ENCODE measurements around the gene FAM177B.
"Not testable (repeated sequence)": the region's sequence is repeated elsewhere in the genome, so short reads cannot be mapped to it uniquely, and the experiment has no call there.

FAM177B gene

GRCh38 chr1:222741630-222742457 is 4.8 kb downstream of the FAM177B start:
- DNase-seq (ENCODE audit: low spot score), result not testable (repeated sequence)

GRCh38 chr1:222749927-222750326 is 12.9 kb downstream of the FAM177B start:
- no peak for DNase-seq (ENCODE audit: low spot score)

DNA sequence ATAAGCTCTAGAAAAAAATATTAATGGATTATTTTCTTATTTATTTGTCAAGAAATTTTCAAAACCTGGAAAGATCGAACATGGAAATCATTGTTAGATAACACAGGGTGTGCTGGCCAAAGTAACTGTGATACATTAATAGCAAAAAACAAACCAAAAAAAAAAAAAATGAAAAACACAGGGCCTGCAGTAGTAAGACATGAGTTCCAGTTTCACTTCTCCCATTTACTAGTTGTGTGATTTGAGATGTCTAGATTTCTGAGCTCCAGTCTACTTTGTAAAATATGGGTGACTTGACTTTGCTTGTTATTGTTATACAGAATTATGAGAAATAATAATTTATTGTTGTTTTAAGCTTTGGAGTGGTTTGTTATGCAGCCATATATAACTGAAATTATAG is 13.6 kb downstream of the FAM177B start:
- DNase-seq (ENCODE audit: low spot score), result no peak

DNA sequence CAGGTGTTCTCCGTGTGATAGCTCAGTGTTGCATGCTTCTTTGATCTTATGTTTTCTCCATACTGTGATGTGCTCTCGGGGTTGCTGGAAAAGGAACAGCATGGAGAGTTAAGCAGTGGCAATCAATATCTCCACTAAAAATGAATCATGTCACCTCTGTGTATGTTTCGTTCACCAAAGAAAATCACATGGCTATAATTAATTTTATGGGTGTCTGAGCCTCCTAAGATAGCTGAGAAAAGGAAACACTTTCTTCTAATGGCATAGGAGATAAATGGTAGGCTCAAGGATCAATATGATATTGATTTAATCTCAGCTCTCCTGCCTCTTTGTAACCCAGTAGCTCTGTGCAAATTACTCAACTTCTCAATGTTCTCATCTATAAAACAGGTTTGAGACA is 14.3 kb downstream of the FAM177B start:
- DNase-seq (ENCODE audit: low spot score), result no peak

DNA sequence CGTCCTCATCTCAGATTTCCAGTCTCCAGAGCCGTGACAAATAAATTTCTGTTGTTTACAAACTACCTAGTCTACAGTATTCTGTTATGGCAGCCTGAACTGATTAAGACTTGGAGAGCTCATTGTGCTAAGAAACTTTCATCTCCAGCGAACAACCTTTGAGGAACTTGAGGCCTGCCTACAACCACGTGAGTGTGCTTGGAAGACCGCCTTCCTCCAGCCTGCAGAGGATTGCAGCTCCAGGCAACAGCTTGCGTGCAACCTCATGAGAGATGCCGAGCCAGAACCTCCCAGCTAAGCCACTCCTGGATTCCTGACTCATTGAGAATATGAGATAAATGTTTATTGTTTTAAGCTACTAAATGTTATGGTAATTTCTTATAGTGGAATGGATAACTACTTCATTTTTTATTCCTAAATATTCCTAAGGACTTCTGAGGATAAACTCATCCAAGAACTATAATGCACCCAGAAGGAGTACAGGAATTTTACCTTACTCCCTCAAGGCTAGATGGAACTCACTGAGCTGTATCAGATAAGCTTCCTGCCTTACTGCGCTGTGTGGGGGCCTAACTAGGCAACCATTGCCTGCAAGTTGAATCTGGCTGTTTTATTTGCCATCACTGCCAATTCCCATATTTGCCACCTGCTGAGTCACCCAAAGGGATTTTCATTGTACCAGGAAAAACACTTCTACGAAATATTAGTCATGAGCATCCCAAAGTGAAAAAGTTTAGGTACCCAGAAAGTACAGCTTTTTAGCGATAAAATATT is 17.6 kb downstream of the FAM177B start:
- no peak for DNase-seq (ENCODE audit: low spot score)

DNA sequence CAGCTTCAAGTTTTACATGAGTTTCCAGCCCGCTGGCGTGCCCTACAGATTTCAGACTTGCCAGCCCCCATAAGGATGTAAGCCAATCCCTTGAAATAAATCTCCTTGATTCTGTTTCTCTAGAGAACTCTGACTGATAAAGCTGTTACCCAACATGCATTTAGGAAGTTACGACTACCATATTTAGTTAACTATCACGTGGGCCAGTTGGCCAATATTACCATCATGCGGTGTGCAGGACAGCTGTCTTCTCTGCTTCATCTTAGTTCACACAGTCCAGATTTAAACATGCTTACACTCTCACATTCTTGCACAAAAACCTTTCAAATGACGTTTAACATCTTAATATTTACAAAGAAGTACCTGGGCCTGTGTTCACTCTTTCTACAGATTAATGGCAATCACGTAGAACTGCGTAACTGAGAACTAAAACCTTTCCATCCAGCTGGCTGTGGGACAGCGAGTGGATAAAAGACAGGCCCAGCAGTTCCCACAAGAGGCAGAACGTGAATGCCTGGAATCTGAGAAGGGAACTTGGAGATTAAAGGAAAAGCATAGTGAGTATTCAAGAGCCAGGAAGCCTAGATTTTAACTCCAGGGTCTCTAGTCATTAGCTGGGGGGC is 20.8 kb downstream of the FAM177B start:
- no peak for DNase-seq (ENCODE audit: low spot score)

GRCh38 chr1:222759451-222760035 is 22.5 kb downstream of the FAM177B start:
- no peak for DNase-seq (ENCODE audit: low spot score)

- no peak for DNase-seq (ENCODE audit: low spot score)
These were observed 24.1 kb downstream of the FAM177B start for GRCh38 chr1:222761083-222761482.

- DNase-seq (ENCODE audit: low spot score), result not testable (repeated sequence)
These were observed 25.2 kb downstream of the FAM177B start for GRCh38 chr1:222762178-222762577.

- no peak for DNase-seq (ENCODE audit: low spot score)
These were observed 30.2 kb downstream of the FAM177B start for GRCh38 chr1:222767152-222767571.

DNA sequence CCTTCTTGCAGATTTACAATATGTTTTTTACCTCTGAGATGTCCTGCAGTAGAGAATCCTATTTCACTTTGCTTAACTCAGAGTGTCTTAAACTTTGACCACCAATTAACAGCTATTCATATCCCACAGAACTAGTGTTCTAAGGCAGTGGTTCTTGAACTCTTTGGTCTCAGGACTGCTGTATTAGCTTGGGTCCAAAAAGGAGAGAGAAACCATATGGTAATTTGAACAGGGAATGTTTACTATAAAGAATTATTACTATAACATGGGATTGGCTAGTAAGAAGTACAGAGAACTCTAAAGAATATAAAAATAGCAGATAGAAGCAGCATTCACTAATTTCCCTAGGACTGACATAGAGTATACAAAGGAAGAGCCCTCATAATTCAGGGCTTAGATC is 31.6 kb downstream of the FAM177B start:
- no peak for DNase-seq (ENCODE audit: low spot score)

- DNase-seq (ENCODE audit: low spot score), result no peak
These were observed 32.2 kb downstream of the FAM177B start for GRCh38 chr1:222769181-222769580.

GRCh38 chr1:222769971-222770620 is 33.1 kb downstream of the FAM177B start:
- no peak for DNase-seq (ENCODE audit: low spot score)

DNA sequence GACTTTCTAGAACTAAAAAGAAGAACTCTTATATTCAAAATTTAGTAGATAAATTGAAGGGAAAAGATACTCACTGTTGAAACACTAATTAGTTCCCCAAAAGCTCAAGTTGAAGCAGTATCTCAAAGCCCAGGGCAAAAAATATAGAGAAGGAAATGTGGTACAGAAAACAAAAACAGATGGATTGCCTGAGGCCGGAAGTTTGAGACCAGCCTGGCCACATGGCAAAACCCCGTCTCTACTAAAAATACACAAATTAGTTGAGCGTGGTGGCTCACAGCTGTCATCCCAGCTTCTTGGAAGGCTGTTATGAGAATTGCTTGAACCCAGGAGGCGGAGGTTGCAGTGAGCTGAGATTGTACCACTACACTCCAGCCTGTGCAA is 36.0 kb downstream of the FAM177B start:
- DNase-seq (ENCODE audit: low spot score), result no peak

DNA sequence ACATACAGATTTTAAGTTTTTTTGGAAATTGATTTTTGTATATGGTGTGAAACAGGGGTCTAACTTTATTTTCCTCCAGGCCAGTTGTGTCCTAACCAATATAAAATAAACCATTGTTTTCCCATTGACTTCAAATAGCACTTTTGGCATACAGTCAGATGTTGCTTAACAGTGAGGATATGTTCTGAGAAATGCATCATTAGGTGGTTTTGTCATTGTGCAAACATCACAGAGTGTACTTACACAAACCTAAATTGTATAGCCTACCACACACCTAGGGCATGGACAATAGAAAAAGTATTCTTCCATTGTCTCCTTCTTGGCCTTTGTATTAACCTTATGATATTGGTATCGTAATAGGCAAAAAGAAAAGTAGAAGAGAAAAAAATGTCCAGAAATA is 40.5 kb downstream of the FAM177B start:
- no peak for DNase-seq (ENCODE audit: low spot score)

DNA sequence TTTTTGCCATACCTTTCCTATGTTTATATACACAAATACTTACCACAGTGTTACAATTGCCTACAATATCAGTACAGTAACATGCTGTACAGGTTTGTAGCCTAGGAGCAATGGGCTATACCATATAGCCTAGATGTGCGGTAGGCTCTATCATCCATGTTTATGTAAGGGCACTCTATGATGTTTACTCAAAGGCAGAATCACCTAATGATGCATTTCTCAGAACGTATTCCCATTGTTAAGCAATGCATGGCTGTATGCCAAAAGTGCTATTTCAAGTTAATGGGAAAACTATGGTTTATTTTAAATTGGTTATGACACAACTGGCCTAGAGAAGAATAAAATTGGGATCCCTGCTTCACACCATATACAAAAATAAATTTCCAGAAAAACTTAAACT is 41.0 kb downstream of the FAM177B start:
- DNase-seq (ENCODE audit: low spot score), result no peak

- DNase-seq (ENCODE audit: low spot score), result no peak
These were observed 44.2 kb downstream of the FAM177B start for GRCh38 chr1:222781251-222781650.

DNA sequence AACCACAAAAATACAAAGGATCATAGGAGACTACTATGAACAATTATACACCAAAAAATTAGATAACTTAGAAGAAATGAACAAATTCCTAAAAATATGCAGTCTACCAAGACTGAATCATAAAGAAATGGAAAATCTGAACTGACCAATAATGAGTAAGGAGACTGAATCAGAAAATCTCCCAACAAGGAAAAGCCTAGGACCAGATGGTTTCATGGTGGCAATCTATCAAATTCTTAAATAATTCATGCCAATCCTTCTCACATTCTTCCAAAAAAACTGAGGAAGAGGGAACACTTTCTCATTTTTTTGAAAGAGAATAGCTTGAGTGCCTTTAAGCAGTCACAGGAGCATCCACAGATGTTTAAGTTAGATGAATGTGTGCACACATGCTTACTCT is 46.0 kb downstream of the FAM177B start:
- no peak for DNase-seq (ENCODE audit: low spot score)

GRCh38 chr1:222784371-222784770 is 47.4 kb downstream of the FAM177B start:
- no peak for DNase-seq (ENCODE audit: low spot score)

DNA sequence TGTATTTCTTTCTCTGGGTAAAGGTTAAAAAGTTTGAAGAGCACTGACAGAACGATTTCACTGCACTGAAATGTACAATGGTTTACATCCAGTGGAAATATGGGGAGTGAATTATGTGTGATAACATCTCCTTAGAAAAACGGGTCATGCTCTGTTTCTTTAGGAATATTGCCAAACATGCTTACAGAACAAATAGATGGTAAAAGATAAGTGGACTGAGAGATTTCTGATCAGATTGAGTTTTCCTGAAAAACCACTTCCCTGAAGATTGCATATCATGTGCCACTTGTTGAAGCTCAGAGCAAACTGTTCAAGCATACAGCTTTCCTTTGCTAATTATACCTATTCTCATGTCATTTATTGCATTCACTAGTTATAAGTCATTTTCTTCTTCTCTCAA is 47.9 kb downstream of the FAM177B start:
- DNase-seq (ENCODE audit: low spot score), result no peak

GRCh38 chr1:222785529-222785928 is 48.5 kb downstream of the FAM177B start:
- no peak for DNase-seq (ENCODE audit: low spot score)

DNA sequence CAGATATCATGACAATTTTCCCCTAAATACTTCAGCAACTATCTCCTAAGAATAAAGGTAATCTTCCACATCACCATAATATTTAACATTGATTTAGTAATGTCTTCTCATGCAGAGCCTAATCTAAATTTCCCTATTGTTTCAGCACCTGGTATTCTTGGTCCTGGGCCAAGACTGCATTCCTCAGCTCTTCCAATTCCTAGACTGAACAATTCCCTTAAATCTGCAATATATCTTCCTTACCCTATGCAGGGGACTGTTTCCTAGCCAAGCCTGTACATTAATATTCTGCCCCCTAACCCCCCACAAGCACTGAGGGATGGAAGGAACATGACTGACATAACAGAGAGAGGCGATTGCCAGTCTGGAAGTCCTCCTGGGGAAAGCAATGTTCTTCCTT is 49.1 kb downstream of the FAM177B start:
- DNase-seq (ENCODE audit: low spot score), result no peak

Measured in CD4-positive, alpha-beta T cell treated with Interleukin-6 at 100 ng/mL for 8 hours (primary cell).